Vagina (tissue), 2 donors: ENCODE measurements around the gene ZCCHC3.

Experiments used
- POLR2A ChIP-seq, 2 donors: fragments of 450-650 bp; IDR thresholded peaks; one replicate each; pipeline ENCODE4 v1.6.1; 2017; ENCODE audit warnings: antibody characterized with exemption in 2 of 2, mild to moderate bottlenecking in 2 of 2, moderate library complexity in 2 of 2
- POLR2AphosphoS5 ChIP-seq, 2 donors: sonication (generic); formaldehyde crosslinking; IDR thresholded peaks; one replicate each; pipeline ENCODE4 v1.9.0; 2017; ENCODE audit warnings: antibody characterized with exemption in 2 of 2, mild to moderate bottlenecking in 2 of 2, low read depth in 1 of 2; ENCODE audit not compliant: insufficient read depth in 1 of 2
- TF ChIP-seq, protein P1 (sequence below), 3 experiments: fragments of 450-650 bp in 2 of 3; fragments of 200-600 bp in 1 of 3; sonication (generic) in 1 of 3; IDR thresholded peaks; one replicate each; pipeline ENCODE4 v1.5.1; 2017 to 2019; ENCODE audit warnings: antibody characterized with exemption in 3 of 3, mild to moderate bottlenecking in 2 of 3, moderate library complexity in 2 of 3

- TF ChIP-seq, protein P1, sequence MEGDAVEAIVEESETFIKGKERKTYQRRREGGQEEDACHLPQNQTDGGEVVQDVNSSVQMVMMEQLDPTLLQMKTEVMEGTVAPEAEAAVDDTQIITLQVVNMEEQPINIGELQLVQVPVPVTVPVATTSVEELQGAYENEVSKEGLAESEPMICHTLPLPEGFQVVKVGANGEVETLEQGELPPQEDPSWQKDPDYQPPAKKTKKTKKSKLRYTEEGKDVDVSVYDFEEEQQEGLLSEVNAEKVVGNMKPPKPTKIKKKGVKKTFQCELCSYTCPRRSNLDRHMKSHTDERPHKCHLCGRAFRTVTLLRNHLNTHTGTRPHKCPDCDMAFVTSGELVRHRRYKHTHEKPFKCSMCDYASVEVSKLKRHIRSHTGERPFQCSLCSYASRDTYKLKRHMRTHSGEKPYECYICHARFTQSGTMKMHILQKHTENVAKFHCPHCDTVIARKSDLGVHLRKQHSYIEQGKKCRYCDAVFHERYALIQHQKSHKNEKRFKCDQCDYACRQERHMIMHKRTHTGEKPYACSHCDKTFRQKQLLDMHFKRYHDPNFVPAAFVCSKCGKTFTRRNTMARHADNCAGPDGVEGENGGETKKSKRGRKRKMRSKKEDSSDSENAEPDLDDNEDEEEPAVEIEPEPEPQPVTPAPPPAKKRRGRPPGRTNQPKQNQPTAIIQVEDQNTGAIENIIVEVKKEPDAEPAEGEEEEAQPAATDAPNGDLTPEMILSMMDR (IDR thresholded peaks at IDR 0.05) = no peak
- TF ChIP-seq POLR2A (IDR thresholded peaks at IDR 0.05) = no peak
- no peak for TF ChIP-seq POLR2AphosphoS5 (IDR thresholded peaks at IDR 0.05; ENCODE audit: insufficient read depth in 1 of 2, low read depth in 1 of 2)
Measured at GRCh38 chr20:309306-309840, 12.0 kb downstream of the ZCCHC3 start.
